Motor neuron (in vitro differentiated cells): ENCODE measurements around the gene PHKA1. TPM values are rescaled to one million over a fixed set of nuclear protein-coding genes. Genes with fewer than 3 reads are reported as not detected.
"Not testable (repeated sequence)": the region's sequence is repeated elsewhere in the genome, so short reads cannot be mapped to it uniquely, and the experiment has no call there.

Experiments
- ATAC-seq, 8 experiments: fragments of 200-7000 bp; cut with Tn5 transposase; replicated peaks in 6 of 8; 2 replicates each; pipeline ENCODE4 v1.8.0; 2021; ENCODE audit warnings: mild to moderate bottlenecking in 8 of 8, moderate library complexity in 8 of 8
- H3K27ac ChIP-seq, 2 donors: fragments of 250-450 bp; sonication (Bioruptor Pico); 2 replicates each; pipeline ENCODE4 v1.9.0; 2021; ENCODE audit warnings: antibody characterized with exemption in 2 of 2, mild to moderate bottlenecking in 2 of 2, moderate library complexity in 1 of 2
- H3K4me1 ChIP-seq, 2 donors: fragments of 250-450 bp; sonication (Bioruptor Pico); replicated peaks in 1 of 2; 2 replicates each; pipeline ENCODE4 v1.6.1; 2021; ENCODE audit warnings: antibody characterized with exemption in 2 of 2, mild to moderate bottlenecking in 2 of 2, moderate library complexity in 1 of 2
- H3K4me3 ChIP-seq, 5 donors: fragments of 250-450 bp; sonication (Bioruptor Pico); 2 replicates each; pipeline ENCODE4 v1.9.0; 2021; ENCODE audit warnings: antibody characterized with exemption in 5 of 5, mild to moderate bottlenecking in 5 of 5, moderate library complexity in 4 of 5
- WGBS, 10 experiments: fragments of 450-650 bp; shearing (Covaris generic); methylation state at CpG; one replicate each; pipeline ENCODE4 v1.0.0; 2022; 5-methylcytosine and 5-hydroxymethylcytosine counted together
- in situ Hi-C, 9 experiments: fragments of 400-800 bp; cut with MboI; loops; one replicate each; pipeline ENCODE4 v1.15.0; 2021; ENCODE audit warnings: low sequenced_read_pairs in 9 of 9, low pct_unique_long_range_greater_than_20kb in 2 of 9; ENCODE audit not compliant: unreplicated experiment in 9 of 9
- total RNA-seq, 8 experiments: library from RNA; unstranded; fragments of 300-600 nt; gene quantifications; 2 replicates each; pipeline versions ENCODE4 v1.2.3 to v1.2.4, GENCODE V29; 2022

PHKA1 gene
- total RNA-seq, 8 experiments from 2014 or later: 0.38 to 7.1 (median 3.4) TPM

DNA sequence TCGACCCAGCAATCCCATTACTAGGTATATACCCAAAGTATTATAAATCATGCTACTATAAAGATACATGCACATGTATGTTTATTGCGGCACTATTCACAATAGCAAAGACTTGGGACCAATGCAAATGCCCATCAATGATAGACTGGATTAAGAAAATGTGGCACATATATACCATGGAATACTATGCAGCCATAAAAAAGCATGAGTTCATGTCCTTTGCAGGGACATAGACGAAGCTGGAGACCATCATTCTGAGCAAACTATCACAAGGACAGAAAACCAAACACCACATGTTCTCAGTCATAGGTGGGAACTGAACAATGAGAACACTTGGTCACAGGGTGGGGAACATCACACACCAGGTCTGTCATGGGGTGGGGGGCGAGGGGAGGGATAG, 123.1 kb downstream of the PHKA1 start:
- ATAC-seq, in situ Hi-C loops, H3K27ac ChIP-seq, H3K4me3 ChIP-seq, H3K4me1 ChIP-seq: not testable (repeated sequence)
- 33% methylated on average over 1 of the region's 4 CpGs; no CpG with 5 or more reads in 9 of the 10 experiments for WGBS, 10 experiments

GRCh38 chrX:72584163-72584562, 129.9 kb downstream of the PHKA1 start:
- 33 to 100% methylated on average over 1 of the region's 3 CpGs; no CpG with 5 or more reads in 8 of the 10 experiments for WGBS, 10 experiments
- in situ Hi-C loops: no loop called here
- H3K27ac ChIP-seq: no peak overlapping the region
- H3K4me3 ChIP-seq: no peak overlapping the region
- H3K4me1 ChIP-seq: no peaks in the 10 kb centered on the region
- ATAC-seq: no peak

DNA sequence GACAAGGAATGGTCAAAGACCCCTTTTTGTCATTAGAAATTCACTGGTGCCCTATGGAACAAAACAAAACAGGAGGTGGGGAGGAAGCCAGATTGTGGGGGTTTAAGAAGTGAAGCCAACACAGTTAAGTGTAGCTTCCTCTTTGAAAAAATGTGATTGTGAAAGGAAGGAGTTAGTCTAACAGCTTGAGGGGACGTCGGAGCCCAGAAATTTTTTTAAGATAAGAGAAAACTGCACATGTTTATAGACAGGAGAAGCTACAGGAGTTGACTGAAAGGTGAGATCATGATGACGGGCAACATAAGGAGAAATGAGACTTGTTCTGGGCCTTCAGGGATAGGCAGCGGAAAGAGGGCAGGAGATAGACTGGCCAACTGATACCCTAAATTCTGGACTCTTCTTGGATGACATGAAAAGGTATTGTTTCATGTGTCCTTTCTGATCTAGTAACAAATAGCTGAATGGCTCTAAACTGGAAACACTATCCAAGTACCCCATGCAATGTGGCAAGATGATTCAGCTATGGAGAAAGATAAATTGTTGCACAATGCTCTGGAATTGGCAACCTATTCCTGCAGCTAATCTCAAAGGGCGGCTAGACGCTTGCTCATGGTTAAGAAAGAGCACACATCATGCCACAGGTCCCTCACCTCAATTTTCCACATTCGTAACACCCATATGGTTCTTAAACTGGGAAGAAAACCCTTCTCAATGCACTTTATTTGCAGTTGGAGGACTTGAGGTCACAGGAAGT, 137.8 kb downstream of the PHKA1 start:
- Histone ChIP-seq H3K4me1 (no peaks in the 10 kb centered on the region), H3K27ac (no peak overlapping the region), H3K4me3 (no peak overlapping the region)
- WGBS, 10 experiments: 43 to 100% (median 77%) methylated on average over 1 to 6 of the region's 7 CpGs; no CpG with 5 or more reads in 2 of the 10 experiments
- ATAC-seq: no peak
- in situ Hi-C loops: no loop called here

DNA sequence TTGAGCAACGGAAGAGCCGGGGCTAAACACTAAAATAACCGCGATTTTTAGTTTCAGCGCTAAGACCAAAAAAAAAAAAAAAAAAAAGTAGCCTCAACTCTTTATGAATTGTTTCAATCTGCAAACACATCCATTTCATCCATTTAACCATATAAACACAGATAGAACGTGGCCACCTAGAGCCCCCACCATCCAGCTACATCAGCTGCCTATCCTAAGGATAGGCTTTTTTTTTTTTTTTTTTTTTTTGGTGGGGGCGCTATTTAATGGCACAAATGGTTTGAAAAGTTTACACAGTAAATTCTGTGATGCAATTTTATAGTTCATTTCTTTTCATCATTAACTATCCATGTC, 141.0 kb downstream of the PHKA1 start:
- ATAC-seq: peak; percentile 6 to 29 (median 16)
- WGBS, 10 experiments: 0 to 21% (median 4%) methylated on average over 1 to 7 of the region's 7 CpGs; no CpG with 5 or more reads in 3 of the 10 experiments
- in situ Hi-C loops: no loop called here
- no peak overlapping the region for H3K27ac ChIP-seq
- H3K4me1 ChIP-seq: no peaks in the 10 kb centered on the region
- peak overlapping the region; percentile 58 to 100 (median 96) for H3K4me3 ChIP-seq

DNA sequence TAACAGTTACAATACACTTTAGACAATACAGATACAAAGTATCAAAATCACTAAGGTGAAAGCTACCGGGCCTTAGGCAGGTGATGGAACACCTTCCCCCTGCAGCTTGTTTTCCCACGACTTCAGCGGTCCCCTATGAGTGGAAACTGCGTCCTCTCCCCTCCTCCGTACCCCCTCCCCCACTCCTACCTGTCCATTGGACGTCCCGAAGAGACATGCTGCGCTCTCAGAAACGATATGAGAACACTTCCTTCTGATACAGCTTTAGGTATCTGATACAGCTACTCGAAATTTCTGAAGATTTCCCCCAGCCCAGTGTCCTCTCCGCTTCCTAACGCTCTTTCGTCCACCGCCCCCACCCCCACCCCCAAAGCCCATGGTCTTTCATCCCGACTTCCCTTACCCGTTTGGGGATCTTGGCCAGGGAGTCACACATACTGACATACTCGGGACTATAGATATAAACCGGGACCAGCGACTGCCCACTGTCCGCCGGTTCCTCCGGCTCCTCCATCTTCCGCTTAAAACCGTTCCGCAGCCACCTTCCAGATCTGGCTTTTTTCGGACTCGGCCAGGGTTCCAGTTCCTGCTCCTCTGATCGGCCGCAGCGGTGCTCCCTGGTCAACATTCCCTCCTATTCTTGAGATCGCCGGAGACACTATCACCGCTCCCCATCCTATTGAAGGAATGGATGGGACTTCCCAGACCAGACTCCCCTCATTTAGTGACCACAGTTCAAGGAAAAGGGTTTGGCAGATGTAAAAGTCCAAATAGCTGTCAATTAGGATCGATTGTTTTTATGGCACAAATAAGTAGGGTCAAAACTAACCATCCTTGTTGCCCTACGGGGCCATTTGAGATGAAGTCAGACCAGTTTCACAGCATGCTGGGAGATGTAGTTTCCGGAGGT, 141.6 kb downstream of the PHKA1 start, which contains the start of gene HDAC8:
Gene HDAC8 (minus strand): TSS at position 596 of the 910 bp plus-strand sequence. CDS start 82 bp downstream, at position 514.
- 0 to 21% (median 3%) methylated on average over 2 to 10 of the region's 36 CpGs; no CpG with 5 or more reads in 6 of the 10 experiments for WGBS, 10 experiments
- H3K4me1 ChIP-seq: no peaks in the 10 kb centered on the region
- peak; percentile 93 to 96 (median 96) for ATAC-seq
- peak within 1 kb of the TSS; percentile 84 to 94 for H3K27ac ChIP-seq
- peak within 1 kb of the TSS; percentile 58 to 100 (median 96) for H3K4me3 ChIP-seq
- in situ Hi-C loops: no loop called here

DNA sequence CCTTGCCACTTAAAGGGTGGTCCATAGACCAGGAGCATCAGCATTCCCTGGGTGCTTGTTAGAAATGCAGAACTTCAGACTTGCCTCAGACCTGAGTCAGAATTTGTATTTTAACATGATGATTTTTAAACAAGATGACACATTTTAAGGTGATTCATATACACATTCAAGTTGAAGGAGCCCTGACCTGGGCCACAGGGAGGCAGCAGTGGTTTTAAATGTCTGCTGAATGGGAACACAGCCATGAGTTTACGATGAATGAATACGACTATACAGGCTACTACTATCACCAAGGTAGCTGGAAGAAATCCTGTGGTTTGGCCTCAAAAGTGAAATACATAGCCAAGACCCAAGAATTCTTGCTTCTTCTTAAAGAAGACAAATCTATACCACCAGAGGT, 144.3 kb downstream of the PHKA1 start:
- in situ Hi-C loops: no loop called here
- Histone ChIP-seq H3K4me1 (no peaks in the 10 kb centered on the region), H3K4me3 (no peak overlapping the region), H3K27ac (no peak overlapping the region)
- 27 to 88% (median 40%) methylated on average over 2 of the region's 2 CpGs; no CpG with 5 or more reads in 7 of the 10 experiments for WGBS, 10 experiments
- no peak for ATAC-seq

DNA sequence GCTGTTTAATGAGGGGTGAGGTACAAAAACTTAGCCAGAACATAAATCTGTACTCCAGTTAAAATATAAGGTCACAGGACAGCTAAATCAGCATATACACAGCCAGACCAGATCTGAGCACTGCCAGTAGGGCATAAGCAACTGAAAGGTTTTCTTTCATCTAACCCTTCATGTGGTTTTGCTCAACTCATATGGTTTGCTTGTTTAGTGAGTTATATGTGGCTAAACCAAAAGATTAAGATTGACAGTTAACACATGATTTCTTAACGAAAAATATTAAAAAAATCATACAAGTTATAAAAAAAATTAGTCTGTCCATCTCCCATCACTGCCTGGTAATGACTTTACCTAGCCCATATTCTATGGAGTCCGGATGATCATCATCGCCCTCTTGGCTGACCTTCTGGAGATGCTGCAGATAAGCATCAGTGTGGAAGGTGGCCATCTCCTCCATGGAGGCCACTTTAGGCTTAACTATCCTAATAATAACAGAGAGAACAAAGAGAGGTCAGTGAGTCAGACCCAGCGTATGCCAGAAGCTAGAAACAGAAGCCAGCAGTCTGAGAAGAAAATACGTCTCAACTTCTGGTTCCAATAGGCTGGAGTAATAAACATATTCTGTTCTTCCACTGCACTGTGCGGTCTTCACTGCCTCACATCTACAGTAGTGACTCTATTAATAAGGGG, 145.6 kb downstream of the PHKA1 start:
- no peaks in the 10 kb centered on the region for H3K4me1 ChIP-seq
- 43 to 100% (median 71%) methylated on average over 1 to 6 of the region's 6 CpGs; no CpG with 5 or more reads in 4 of the 10 experiments for WGBS, 10 experiments
- in situ Hi-C loops: no loop called here

DNA sequence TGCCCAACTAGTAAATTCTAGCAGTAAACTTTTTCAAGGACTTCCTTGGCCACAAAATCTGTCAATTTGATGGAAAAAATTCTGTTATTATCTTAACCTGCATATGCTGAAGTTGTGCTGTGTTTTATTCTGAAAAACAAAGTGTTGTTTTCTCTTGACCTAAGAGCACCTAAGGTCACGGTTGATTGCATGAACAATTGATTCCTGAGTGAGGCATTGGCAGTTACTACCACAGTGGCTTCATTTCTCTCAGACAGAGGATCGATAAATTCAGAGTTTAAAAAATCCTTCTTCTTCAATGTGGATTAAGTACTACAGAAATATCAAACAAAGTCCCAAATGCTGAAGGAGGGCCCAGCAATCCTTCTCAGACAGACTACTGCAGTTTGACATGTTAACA, 147.7 kb downstream of the PHKA1 start:
- WGBS, 10 experiments: 34 to 100% (median 80%) methylated on average over 1 to 2 of the region's 2 CpGs; no CpG with 5 or more reads in 6 of the 10 experiments
- no peak for ATAC-seq
- no peak overlapping the region for H3K4me3 ChIP-seq
- in situ Hi-C loops: no loop called here
- no peaks in the 10 kb centered on the region for H3K4me1 ChIP-seq
- no peak overlapping the region for H3K27ac ChIP-seq

More for the DNA sequence above, 145.6 kb downstream of the PHKA1 start:
- Histone ChIP-seq H3K27ac (no peak overlapping the region), H3K4me3 (no peak overlapping the region)
- ATAC-seq: no peak

GRCh38 chrX:72559655-72560054, 154.5 kb downstream of the PHKA1 start:
- ATAC-seq, in situ Hi-C loops, H3K27ac ChIP-seq, H3K4me1 ChIP-seq, H3K4me3 ChIP-seq: not testable (repeated sequence)
- no CpG with 5 or more reads among the region's 28 CpGs for WGBS, 10 experiments

- 40 to 60% methylated on average over 1 of the region's 16 CpGs; no CpG with 5 or more reads in 8 of the 10 experiments for WGBS, 10 experiments
- peak in 5 of 8 experiments; percentile 26 to 72 (median 48) for ATAC-seq
- Histone ChIP-seq H3K4me1 (no peaks in the 10 kb centered on the region), H3K27ac (no peak overlapping the region), H3K4me3 (no peak overlapping the region)
- in situ Hi-C loops: no loop called here
These were observed 159.5 kb downstream of the PHKA1 start for GRCh38 chrX:72554448-72555140.

- 40 to 100% (median 82%) methylated on average over 1 to 4 of the region's 6 CpGs; no CpG with 5 or more reads in 4 of the 10 experiments for WGBS, 10 experiments
- H3K4me3 ChIP-seq, H3K4me1 ChIP-seq, H3K27ac ChIP-seq, in situ Hi-C loops, ATAC-seq: not testable (repeated sequence)
These were observed 161.7 kb downstream of the PHKA1 start for GRCh38 chrX:72552443-72552842.

DNA sequence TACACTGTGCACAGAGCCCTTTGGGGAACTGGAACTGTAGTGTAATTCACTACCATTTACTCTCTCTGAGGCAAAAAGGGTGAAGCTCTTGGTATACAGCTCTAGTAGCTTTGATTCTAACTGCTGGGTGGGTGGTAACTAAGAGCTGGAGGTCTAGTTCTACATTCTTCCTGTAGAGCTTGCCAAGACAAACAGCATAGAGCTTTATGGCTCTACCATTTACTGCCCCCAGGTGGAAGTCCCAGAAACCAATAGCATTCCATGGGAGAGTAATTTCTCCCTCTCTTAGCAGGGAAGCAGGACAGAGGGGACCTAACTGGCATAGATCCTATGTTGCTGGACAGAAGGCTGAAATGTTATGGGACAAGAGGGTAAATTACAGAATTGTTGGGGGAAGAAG, 168.1 kb downstream of the PHKA1 start:
- ATAC-seq: peak in 2 of 8 experiments; percentile 49 to 53
- H3K4me3 ChIP-seq: no peak overlapping the region
- in situ Hi-C loops: loop anchor here in 3 of 9 experiments (25.0 kb wide), 2 partner anchors 234 to 259 kb away; partner anchors contain the start of genes CITED1 (in 2 of the 3) and RPS4X (in 1 of the 3)
- no peak overlapping the region for H3K27ac ChIP-seq
- H3K4me1 ChIP-seq: no peaks in the 10 kb centered on the region
